GM21717 (cell line): ENCODE results near the gene DNAJC28.
"Not testable (repeated sequence)": the region's sequence is repeated elsewhere in the genome, so short reads cannot be mapped to it uniquely, and the experiment has no call there.

Experiments
- ATAC-seq: cut with Tn5 transposase; IDR thresholded peaks from one replicate; pipeline ENCODE4 v1.9.1; 2021; ENCODE audit warnings: mild to moderate bottlenecking, moderate library complexity; ENCODE audit not compliant: unreplicated experiment

DNAJC28 gene

DNA sequence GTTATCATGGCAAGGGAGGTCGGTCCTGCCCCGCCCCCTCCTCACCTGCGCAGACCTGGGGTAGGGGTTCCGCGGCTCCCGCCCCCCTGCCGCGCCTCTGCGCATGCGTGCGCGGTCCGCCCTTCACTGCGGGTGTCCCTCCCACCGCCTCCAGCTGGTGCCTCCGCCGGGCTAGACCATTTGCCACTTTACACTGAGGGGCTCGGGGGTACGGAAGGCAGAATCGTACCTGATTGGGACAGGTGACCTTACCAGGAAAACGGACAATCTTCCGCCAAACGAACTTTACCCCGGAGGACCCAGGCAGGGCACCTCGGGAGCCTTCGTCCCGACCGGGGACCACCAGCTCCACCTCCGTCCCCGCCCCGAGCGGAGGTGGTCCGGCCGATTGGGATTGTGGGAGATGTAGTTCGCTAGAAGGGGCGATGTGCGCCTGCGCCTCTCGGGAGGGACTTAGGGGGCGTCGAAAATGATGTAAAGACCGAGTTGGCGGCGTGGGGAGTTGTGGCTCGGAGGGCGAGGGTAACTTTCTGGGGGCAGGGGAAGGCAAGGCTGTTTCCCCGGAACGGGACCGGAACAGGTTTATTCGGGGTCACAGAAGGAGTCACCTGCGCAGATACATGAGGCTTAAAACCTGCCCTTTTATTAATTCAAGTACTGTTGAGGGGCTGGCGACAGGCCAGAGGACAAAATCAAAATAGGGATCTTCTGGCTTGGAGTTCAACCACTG, at the start of gene DNAJC28:
Gene DNAJC28 (minus strand): TSS at position 344 of the 730 bp plus-strand sequence. CDS start 2,323 bp downstream, outside the sequence.
- ATAC-seq = peak; percentile 90

DNA sequence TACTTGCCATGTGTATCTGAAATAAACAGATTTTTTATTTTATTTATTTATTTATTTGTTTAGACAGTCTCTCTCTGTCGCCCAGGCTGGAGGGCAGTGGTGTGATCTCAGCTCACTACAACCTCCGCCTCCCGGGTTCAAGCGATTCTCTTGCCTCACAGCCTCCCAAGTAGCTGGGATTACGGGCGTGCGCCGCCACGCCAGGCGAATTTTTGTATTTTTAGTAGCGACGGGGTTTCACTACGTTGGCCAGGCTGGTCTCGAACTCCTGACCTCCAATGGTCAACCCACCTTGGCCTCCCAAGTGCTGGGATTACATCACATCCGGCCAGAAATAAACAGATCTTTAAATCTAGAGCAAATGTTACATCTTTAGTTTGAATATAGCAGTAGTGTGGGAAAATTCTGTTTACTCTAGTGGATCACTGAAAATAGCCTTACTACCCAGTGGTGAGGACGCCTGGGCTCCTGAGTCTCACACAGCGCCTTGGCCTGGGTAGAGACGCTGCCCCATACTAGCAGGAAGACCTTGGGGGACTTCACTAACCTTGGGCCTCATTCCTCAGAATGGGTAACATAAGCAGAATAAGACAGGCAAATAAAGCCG, 49.7 kb upstream of the DNAJC28 start:
- ATAC-seq = no peak

DNA sequence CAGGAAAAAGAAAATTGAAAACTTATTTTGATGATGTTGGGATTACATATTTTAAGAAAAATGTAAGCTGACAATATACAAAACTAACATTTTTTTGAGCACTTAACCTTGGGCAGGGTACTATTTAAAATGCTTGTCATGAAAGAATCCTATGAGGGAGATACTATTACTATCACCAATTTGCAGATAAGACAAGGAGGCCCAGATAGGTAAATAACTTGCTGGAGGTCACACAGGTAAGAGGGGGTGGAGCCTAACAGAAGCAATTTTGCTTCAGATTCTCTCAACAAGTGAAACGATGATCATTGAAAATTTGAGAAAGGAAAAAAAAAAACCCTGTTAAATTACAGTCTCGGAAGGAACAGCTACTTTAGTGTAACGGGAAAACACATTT, 49.2 kb upstream of the DNAJC28 start:
- ATAC-seq = no peak

- ATAC-seq = no peak
These were observed 48.1 kb upstream of the DNAJC28 start for GRCh38 chr21:33539616-33540015.

GRCh38 chr21:33537212-33537611, 45.7 kb upstream of the DNAJC28 start:
- ATAC-seq = no peak

DNA sequence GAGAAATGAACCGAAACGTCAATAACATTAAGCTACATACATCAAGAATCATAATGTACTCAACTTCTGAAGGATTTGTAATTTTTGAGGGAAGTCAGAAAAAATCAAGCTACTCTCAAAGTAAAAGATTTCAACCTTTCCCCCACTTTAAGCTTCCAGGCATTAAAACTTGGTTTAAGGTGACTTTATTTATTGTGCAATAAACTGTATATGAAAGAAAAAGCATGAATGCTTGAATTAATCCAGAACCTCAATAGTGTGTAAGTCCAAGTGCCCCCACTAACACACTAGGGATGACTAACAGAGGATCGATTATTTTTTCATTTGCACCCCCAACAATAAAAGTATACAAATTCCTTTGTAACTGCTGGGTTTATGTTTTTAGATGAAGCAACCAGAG, 39.5 kb upstream of the DNAJC28 start:
- ATAC-seq = no peak

DNA sequence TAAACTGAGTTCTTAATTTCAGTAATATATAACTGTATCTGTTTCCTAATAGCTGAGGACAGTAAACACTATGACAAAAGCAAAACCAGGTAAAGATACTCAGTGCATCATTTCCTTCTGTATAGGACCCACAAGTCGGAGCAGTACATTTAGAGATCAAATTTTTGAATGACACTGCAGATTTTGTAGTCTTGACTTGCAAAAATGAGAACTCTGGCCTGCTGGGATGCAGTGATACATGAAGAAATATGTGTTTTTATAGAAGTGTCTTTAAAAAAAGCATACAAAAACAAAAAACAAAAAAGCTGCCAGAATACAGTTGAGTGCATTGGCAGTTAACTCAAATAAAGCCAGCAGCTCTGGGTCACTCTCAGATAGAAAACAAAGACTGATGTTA, 31.4 kb upstream of the DNAJC28 start:
- ATAC-seq = no peak

DNA sequence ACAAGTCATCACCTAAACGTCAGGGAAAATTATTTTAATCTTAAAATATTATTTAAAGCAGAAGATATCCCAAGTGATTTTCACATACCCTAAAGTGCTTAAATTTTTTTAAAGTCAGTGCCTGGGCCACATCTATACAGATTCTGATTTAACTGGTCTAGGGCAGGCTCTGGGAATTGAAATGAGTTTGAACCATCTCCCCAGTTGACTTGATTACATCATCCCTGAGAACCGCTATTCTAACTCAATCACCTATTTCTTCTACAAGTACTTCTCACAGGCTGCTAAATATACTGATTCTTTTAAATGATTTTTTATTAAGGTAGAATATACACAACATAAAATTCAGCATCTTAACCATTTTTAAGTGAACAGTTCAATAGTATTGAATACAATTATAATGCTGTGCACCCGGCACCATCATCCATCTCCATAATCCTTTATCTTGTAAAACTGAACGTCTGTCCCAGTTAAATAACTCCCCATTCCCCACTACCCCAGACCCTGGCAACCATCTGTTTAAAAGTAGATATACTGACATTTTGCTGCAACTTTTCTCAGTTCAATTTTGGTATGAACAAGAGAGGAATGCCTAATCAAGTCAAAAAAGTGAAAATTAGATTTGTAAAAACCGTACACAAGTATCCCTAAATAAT, 30.9 kb upstream of the DNAJC28 start:
- ATAC-seq = no peak

DNA sequence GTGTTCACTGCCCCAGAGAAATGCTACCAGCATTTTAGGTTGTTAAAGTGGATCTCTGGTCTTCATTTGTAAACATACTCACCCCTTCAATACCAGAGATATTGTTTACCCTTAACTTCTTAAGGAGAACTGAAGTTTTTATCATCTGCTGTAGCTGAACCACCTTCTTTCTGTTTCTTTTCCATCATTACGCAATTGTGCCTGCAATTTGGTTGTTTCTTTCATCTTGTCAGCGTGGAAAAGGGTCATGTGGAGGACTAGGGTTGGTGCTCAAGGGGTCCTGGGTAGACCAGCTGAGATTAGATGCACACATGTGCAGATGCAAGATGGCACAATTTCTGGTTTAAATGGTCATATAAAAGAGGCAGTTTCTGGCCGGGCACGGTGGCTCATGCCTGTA, 27.4 kb upstream of the DNAJC28 start:
- ATAC-seq = no peak

- ATAC-seq = no peak
These were observed 22.7 kb upstream of the DNAJC28 start for GRCh38 chr21:33514229-33514628.

DNA sequence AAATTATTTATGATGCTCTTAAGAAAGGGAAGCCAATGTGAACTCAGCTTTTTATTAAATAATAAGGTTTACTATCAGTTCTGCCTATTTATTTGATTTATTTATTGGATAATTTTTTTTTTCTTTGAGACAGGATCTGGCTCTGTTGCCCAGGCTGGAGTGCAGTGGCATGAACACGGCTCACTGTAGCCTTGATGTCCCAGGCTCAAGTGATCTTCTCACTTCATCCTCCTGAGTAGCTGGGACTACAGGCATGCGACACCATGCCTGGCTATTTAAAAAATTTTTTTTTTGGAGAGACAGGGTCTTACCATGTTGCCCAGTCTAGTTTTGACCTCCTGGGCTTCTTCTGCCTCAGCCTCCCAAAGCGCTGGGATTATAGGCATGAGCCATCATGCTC, 21.0 kb upstream of the DNAJC28 start:
- ATAC-seq = no peak

GRCh38 chr21:33511639-33512038, 20.1 kb upstream of the DNAJC28 start:
- no peak for ATAC-seq

DNA sequence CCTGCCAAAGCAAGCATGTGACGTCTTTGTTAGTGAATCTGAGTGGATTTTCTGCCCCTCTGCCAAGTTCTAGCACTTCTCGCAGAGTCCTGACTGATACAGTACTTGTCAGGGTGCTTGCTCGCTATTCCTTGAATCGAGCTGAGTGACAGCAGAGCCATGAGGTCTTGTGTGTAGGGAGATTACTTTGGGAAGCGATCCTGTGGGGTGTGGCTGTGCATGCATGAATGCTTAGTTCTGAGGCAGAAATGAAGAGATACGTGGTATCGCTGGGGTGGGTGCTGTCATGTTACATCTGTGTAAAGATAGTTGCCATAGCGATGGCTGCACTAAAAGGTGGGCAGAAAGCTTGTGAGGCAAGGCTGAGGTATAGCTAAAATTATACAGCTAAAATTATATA, 19.3 kb upstream of the DNAJC28 start:
- ATAC-seq = no peak

- not testable (repeated sequence) for ATAC-seq
These were observed 15.5 kb upstream of the DNAJC28 start for GRCh38 chr21:33507003-33507402.

DNA sequence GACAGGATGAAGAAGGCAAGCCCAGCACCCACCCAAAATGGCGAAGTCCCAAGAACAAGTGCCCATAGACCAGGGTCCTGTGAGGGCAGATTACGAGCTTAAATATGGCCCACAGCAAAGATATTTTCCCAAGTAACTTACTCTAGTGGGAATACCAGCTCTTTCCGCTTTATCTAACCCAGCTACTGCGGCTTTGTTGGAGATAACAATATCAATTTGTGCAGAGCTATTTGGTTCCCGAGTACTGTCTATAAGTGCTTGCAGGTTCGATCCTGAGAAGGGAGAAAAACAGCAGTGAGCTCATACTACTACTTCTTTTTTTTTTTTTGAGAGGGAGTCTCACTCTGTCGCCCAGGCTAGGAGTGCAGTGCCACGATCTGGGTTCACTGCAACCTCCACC, 14.3 kb upstream of the DNAJC28 start:
- ATAC-seq = no peak

DNA sequence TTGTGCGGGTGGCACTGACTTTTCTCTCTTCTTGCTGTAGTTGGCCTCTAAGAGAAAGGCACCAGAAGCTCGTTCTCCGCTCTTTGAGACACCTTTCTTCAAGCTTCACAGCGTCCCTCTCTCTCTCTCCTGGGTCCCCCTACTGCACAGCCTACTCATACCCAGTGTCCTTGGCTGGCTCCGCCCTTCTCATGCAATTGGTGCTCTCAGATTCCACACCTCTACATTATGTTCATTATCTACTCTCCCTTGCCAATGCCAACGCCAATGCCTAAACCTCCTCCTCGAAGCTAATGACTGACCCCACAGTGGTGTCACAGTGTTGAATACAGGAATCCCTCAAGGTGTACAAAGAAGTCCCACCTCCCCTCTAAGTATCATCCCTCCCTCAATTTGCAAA, 4.8 kb upstream of the DNAJC28 start:
- no peak for ATAC-seq

DNA sequence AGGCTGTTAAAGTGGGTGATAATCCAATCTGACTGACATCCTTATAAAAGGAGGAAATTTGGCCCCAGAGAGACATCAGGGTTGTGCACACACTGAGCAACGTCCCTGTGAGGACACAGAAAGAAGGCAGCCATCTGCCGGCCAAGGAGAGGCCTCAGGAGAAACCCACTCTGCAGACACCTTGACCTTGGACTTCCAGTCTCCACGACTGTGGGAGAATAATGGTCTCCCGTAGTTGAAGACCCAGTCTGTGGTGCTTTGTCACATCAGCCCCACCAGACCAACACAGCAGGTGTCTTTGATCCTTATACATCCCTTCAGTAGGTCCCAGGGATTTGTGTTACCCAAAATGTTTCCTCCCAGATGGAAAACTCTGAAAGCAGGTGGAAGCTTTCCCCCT, 4.2 kb upstream of the DNAJC28 start:
- no peak for ATAC-seq

DNA sequence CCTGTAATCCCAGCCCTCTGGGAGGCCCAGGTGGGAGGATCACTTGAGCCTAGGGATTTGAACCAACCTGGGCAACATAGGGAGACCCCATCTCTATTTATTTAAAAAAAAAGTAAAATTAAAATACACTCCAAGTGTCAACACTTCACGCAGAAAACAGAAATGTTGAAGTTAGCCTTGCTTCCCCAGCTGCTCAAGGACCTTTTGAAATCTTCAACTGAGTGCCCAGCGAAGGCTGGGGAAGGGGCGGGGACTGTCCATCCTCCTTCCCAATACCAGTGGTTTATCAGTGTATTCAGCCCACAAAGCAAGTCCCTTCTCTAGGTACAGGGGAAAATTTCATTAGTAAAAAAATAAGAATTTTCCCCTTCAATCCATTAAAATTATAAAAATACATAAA, 2.2 kb upstream of the DNAJC28 start:
- ATAC-seq = no peak

DNA sequence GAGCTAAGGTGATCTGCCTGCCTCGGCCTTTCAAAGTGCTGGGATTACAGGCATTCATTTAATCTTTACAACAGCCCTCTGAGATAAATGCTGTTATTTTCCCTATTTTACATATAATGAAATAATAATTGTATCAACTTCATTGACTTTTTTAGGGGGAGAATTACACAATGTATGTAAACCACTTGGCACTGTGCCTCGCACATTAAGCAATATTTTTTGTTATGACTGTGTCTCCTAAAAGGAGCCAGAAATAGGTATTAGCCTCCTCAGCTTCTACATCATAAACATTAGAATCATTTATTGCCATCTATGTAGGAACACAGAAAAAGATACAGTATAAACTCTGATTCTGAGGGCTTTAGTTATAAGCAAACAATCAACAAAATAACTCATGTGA, 1.1 kb upstream of the DNAJC28 start:
- ATAC-seq = no peak

DNA sequence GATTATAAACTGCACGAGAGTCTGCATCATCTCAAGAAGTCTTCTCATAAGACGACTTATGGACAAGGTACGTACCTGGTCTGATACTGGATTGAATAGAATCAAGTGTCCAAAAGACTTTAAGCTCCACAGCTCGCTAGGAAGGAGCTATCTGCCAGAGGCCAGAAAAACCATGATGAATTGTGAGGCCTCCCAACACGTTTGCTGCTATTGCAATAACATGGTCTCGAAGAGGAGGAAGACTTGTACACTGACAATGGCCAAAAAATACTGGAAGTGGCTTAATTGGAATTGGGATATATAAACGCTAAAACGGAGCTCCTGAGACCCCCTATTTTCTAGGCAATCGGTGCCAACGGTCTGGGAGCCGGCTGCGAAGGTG, 534 bp downstream of the DNAJC28 start:
- ATAC-seq = no peak

DNA sequence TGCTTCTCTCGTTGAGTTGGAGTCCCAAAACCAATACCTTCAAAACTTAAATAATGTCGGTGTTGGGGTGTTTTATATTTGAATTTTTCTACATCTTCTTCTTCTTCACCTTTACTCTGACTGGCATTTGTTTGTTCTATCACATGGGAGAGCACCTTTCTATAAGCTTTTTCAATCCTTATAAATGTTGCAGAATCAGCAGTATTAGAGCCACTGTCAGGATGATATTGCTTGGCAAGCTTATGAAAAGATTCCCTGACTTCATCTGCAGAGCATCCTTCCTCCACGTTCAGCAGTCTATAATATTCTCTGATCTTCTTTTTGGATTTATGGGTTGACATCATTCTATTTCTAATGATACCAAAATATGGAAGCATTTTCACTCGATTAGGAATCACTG, 2.6 kb downstream of the DNAJC28 start:
- no peak for ATAC-seq

- ATAC-seq = no peak
These were observed 3.5 kb downstream of the DNAJC28 start for GRCh38 chr21:33487996-33488395.
